Mucosa of stomach (tissue), 1 donor: Measurements from ENCODE around the gene STAM.

ENCODE experiments used
- H3K27me3 ChIP-seq: one replicate; pipeline ENCODE4 v1.7.0; 2013; ENCODE audit warnings: mild to moderate bottlenecking, low read length; ENCODE audit not compliant: control insufficient read depth, insufficient read depth
- H3K36me3 ChIP-seq: one replicate; pipeline ENCODE4 v1.7.0; 2013; ENCODE audit warnings: low read length; ENCODE audit not compliant: control insufficient read depth, insufficient read depth
- H3K4me1 ChIP-seq: one replicate; pipeline ENCODE4 v1.7.0; 2013; ENCODE audit warnings: mild to moderate bottlenecking, low read length; ENCODE audit not compliant: control insufficient read depth, insufficient read depth
- H3K4me3 ChIP-seq: one replicate; pipeline ENCODE4 v1.7.0; 2013; ENCODE audit warnings: low read length
- H3K9ac ChIP-seq: one replicate; pipeline ENCODE4 v1.7.0; 2013; ENCODE audit warnings: mild to moderate bottlenecking, low read length, moderate library complexity
- H3K9me3 ChIP-seq: one replicate; pipeline ENCODE4 v1.7.0; 2013; ENCODE audit warnings: mild to moderate bottlenecking, low read length, moderate library complexity; ENCODE audit not compliant: control insufficient read depth
- donor health status: Pancreatic carcinoma.

STAM gene

GRCh38 chr10:17649836-17650235 lies 5.9 kb downstream of the STAM start:
- no peaks in the 10 kb centered on the region for H3K9me3 ChIP-seq
- no peaks in the 10 kb centered on the region for H3K36me3 ChIP-seq
- H3K27me3 ChIP-seq, result no peaks in the 10 kb centered on the region
- no peak overlapping the region for H3K9ac ChIP-seq
- no peak overlapping the region for H3K4me3 ChIP-seq
- H3K4me1 ChIP-seq, result peaks cover 20% of the 10 kb centered on the region

- no peaks in the 10 kb centered on the region for H3K9me3 ChIP-seq
- H3K9ac ChIP-seq, result no peak overlapping the region
- H3K27me3 ChIP-seq, result no peaks in the 10 kb centered on the region
- H3K4me3 ChIP-seq, result no peak overlapping the region
- H3K4me1 ChIP-seq, result peaks cover 16% of the 10 kb centered on the region
- H3K36me3 ChIP-seq, result no peaks in the 10 kb centered on the region
Observed at GRCh38 chr10:17650416-17650815, 6.5 kb downstream of the STAM start.

- Histone ChIP-seq H3K9me3 (no peaks in the 10 kb centered on the region), H3K4me3 (no peak overlapping the region), H3K9ac (no peak overlapping the region), H3K36me3 (no peaks in the 10 kb centered on the region), H3K27me3 (no peaks in the 10 kb centered on the region), H3K4me1 (peaks cover 4% of the 10 kb centered on the region)
Observed at GRCh38 chr10:17651896-17652295, 7.9 kb downstream of the STAM start.

- H3K36me3 ChIP-seq, result no peaks in the 10 kb centered on the region
- no peak overlapping the region for H3K4me3 ChIP-seq
- no peaks in the 10 kb centered on the region for H3K27me3 ChIP-seq
- H3K4me1 ChIP-seq, result no peaks in the 10 kb centered on the region
- no peak overlapping the region for H3K9ac ChIP-seq
- no peaks in the 10 kb centered on the region for H3K9me3 ChIP-seq
Observed at GRCh38 chr10:17652585-17652984, 8.6 kb downstream of the STAM start.

- no peak overlapping the region for H3K4me3 ChIP-seq
- no peaks in the 10 kb centered on the region for H3K36me3 ChIP-seq
- H3K4me1 ChIP-seq, result no peaks in the 10 kb centered on the region
- H3K27me3 ChIP-seq, result no peaks in the 10 kb centered on the region
- H3K9me3 ChIP-seq, result no peaks in the 10 kb centered on the region
- H3K9ac ChIP-seq, result no peak overlapping the region
Observed at GRCh38 chr10:17655009-17655408, 11.1 kb downstream of the STAM start.

- H3K27me3 ChIP-seq, result no peaks in the 10 kb centered on the region
- H3K9ac ChIP-seq, result no peak overlapping the region
- H3K4me3 ChIP-seq, result no peak overlapping the region
- no peaks in the 10 kb centered on the region for H3K9me3 ChIP-seq
- no peaks in the 10 kb centered on the region for H3K36me3 ChIP-seq
- H3K4me1 ChIP-seq, result no peaks in the 10 kb centered on the region
Observed at GRCh38 chr10:17655567-17656146, 11.7 kb downstream of the STAM start.

GRCh38 chr10:17657103-17657500 lies 13.2 kb downstream of the STAM start:
- no peak overlapping the region for H3K4me3 ChIP-seq
- H3K27me3 ChIP-seq, result no peaks in the 10 kb centered on the region
- H3K9ac ChIP-seq, result no peak overlapping the region
- no peaks in the 10 kb centered on the region for H3K9me3 ChIP-seq
- no peaks in the 10 kb centered on the region for H3K36me3 ChIP-seq
- no peaks in the 10 kb centered on the region for H3K4me1 ChIP-seq

GRCh38 chr10:17659365-17659764 lies 15.4 kb downstream of the STAM start:
- Histone ChIP-seq H3K36me3 (no peaks in the 10 kb centered on the region), H3K9me3 (no peaks in the 10 kb centered on the region), H3K9ac (no peak overlapping the region), H3K4me1 (no peaks in the 10 kb centered on the region), H3K4me3 (no peak overlapping the region), H3K27me3 (no peaks in the 10 kb centered on the region)

- H3K4me1 ChIP-seq, result no peaks in the 10 kb centered on the region
- H3K9me3 ChIP-seq, result no peaks in the 10 kb centered on the region
- no peaks in the 10 kb centered on the region for H3K27me3 ChIP-seq
- H3K9ac ChIP-seq, result no peak overlapping the region
- H3K4me3 ChIP-seq, result no peak overlapping the region
- no peaks in the 10 kb centered on the region for H3K36me3 ChIP-seq
Observed at GRCh38 chr10:17660921-17661320, 17.0 kb downstream of the STAM start.

GRCh38 chr10:17661510-17661909 lies 17.6 kb downstream of the STAM start:
- H3K36me3 ChIP-seq, result no peaks in the 10 kb centered on the region
- H3K9me3 ChIP-seq, result no peaks in the 10 kb centered on the region
- no peak overlapping the region for H3K9ac ChIP-seq
- H3K4me1 ChIP-seq, result no peaks in the 10 kb centered on the region
- H3K27me3 ChIP-seq, result no peaks in the 10 kb centered on the region
- H3K4me3 ChIP-seq, result no peak overlapping the region

- H3K9me3 ChIP-seq, result no peaks in the 10 kb centered on the region
- no peak overlapping the region for H3K4me3 ChIP-seq
Observed at GRCh38 chr10:17662193-17663138, 18.5 kb downstream of the STAM start.

GRCh38 chr10:17663450-17663849 lies 19.5 kb downstream of the STAM start:
- Histone ChIP-seq H3K27me3 (no peaks in the 10 kb centered on the region), H3K9ac (no peak overlapping the region), H3K4me1 (no peaks in the 10 kb centered on the region), H3K9me3 (no peaks in the 10 kb centered on the region), H3K36me3 (no peaks in the 10 kb centered on the region), H3K4me3 (no peak overlapping the region)

More at GRCh38 chr10:17662193-17663138, 18.5 kb downstream of the STAM start:
- no peaks in the 10 kb centered on the region for H3K4me1 ChIP-seq
- H3K27me3 ChIP-seq, result no peaks in the 10 kb centered on the region
- no peaks in the 10 kb centered on the region for H3K36me3 ChIP-seq
- no peak overlapping the region for H3K9ac ChIP-seq
